IMR-90 (cell line): ENCODE measurements around the gene GRIK5. TPM values are rescaled to one million over a fixed set of nuclear protein-coding genes. Genes with fewer than 3 reads are reported as not detected.

Experiments
- ATAC-seq: fragments of 200-7000 bp; cut with Tn5 transposase; 2 replicates; pipeline ENCODE4 v1.9.1; 2020; ENCODE audit warnings: low read depth, mild to moderate bottlenecking, moderate library complexity
- BruUV-seq: library from RNA; stranded (reverse); fragments of 400-500 nt; replicated peaks from 2 replicates; lab custom pipeline; 2021; lab: Mats Ljungman, UMichigan
- CTCF ChIA-PET: fragments of 300-600 bp; formaldehyde crosslinking; extraction: SDS; loops from one replicate; lab custom pipeline; 2021; ENCODE audit warnings: antibody characterized with exemption; lab: Yijun Ruan, JAX
- POLR2A ChIA-PET: fragments of 300-600 bp; sonication (Branson Sonifier 250); formaldehyde crosslinking; loops from one replicate; lab custom pipeline; 2022; ENCODE audit warnings: antibody characterized with exemption; ENCODE audit not compliant: unreplicated experiment; lab: Charles Lee
- DNase-seq: peaks from one replicate; pipeline ENCODE4 v3.0.0; 2013
- H2AFZ ChIP-seq: replicated peaks from 2 replicates; pipeline ENCODE3; 2013; ENCODE audit warnings: low read length, mild to moderate bottlenecking; ENCODE audit not compliant: poor library complexity
- H2AK5ac ChIP-seq: 2 replicates; pipeline ENCODE4 v1.6.1; 2013; ENCODE audit warnings: low read depth, low read length, inconsistent platforms
- H2AK9ac ChIP-seq: replicated peaks from 2 replicates; pipeline ENCODE3; 2013; ENCODE audit warnings: mild to moderate bottlenecking, low read depth, low read length, moderate library complexity; ENCODE audit not compliant: poor library complexity
- H2BK120ac ChIP-seq: 2 replicates; pipeline ENCODE4 v1.6.1; 2013; ENCODE audit warnings: low read depth, low read length, inconsistent platforms
- H2BK15ac ChIP-seq: 3 replicates; pipeline ENCODE4 v1.6.1; 2013; ENCODE audit warnings: low read depth, low read length, inconsistent platforms
- H2BK20ac ChIP-seq: 2 replicates; pipeline ENCODE4 v1.6.1; 2013; ENCODE audit warnings: low read depth, mild to moderate bottlenecking, inconsistent platforms, low read length, moderate library complexity
- H2BK5ac ChIP-seq: 2 replicates; pipeline ENCODE4 v1.6.1; 2013; ENCODE audit warnings: mild to moderate bottlenecking, low read depth, low read length, inconsistent platforms; ENCODE audit not compliant: poor library complexity, severe bottlenecking
- H3K14ac ChIP-seq: replicated peaks from 2 replicates; pipeline ENCODE4 v1.6.1; 2013; ENCODE audit warnings: low read depth, low read length, inconsistent platforms
- H3K18ac ChIP-seq: 2 replicates; pipeline ENCODE4 v1.6.1; 2013; ENCODE audit warnings: low read depth, low read length, control low read depth
- H3K23ac ChIP-seq: 2 replicates; pipeline ENCODE4 v1.6.1; 2013; ENCODE audit warnings: low read depth, low read length, inconsistent platforms
- H3K27ac ChIP-seq: 2 replicates; pipeline ENCODE4 v1.5.1; 2013; ENCODE audit warnings: mild to moderate bottlenecking, control low read depth, low read length; ENCODE audit not compliant: insufficient read depth
- H3K27me3 ChIP-seq: 2 replicates; pipeline ENCODE4 v1.6.1; 2013; ENCODE audit warnings: low read length; ENCODE audit not compliant: control insufficient read depth, insufficient read depth
- H3K36me3 ChIP-seq: 2 replicates; pipeline ENCODE4 v1.6.1; 2013; ENCODE audit warnings: low read length, mixed read lengths; ENCODE audit not compliant: control insufficient read depth, insufficient read depth
- H3K4ac ChIP-seq: 2 replicates; pipeline ENCODE4 v1.6.1; 2013; ENCODE audit warnings: low read depth, low read length, inconsistent platforms
- H3K4me1 ChIP-seq: 2 replicates; pipeline ENCODE4 v1.6.1; 2013; ENCODE audit warnings: low read length, mixed read lengths; ENCODE audit not compliant: control insufficient read depth, insufficient read depth
- H3K4me2 ChIP-seq: 2 replicates; pipeline ENCODE4 v1.6.1; 2013; ENCODE audit warnings: low read depth, mild to moderate bottlenecking, control low read depth, low read length, moderate library complexity
- H3K4me3 ChIP-seq: 2 replicates; pipeline ENCODE4 v1.5.1; 2013; ENCODE audit warnings: low read depth, mild to moderate bottlenecking, control low read depth, low read length, moderate library complexity; ENCODE audit not compliant: insufficient read depth
- H3K56ac ChIP-seq: 2 replicates; pipeline ENCODE4 v1.6.1; 2013; ENCODE audit warnings: low read length, inconsistent platforms; ENCODE audit not compliant: insufficient read depth; ENCODE audit errors: extremely low read depth
- H3K79me1 ChIP-seq, 2 experiments: 2 replicates each; pipeline ENCODE4 v1.6.1; 2013; ENCODE audit warnings: low read length in 2 of 2, inconsistent platforms in 1 of 2, low read depth in 1 of 2
- H3K9ac ChIP-seq: 2 replicates; pipeline ENCODE4 v1.6.1; 2013; ENCODE audit warnings: low read depth, low read length, control low read depth
- H3K9me1 ChIP-seq: 2 replicates; pipeline ENCODE4 v1.6.1; 2013; ENCODE audit warnings: low read length, inconsistent platforms; ENCODE audit not compliant: insufficient read depth
- H3K9me3 ChIP-seq: 2 replicates; pipeline ENCODE4 v1.6.1; 2013; ENCODE audit warnings: low read length; ENCODE audit not compliant: control insufficient read depth, insufficient read depth
- H4K20me1 ChIP-seq: 2 replicates; pipeline ENCODE4 v1.6.1; 2013; ENCODE audit warnings: low read length, inconsistent platforms; ENCODE audit not compliant: insufficient read depth
- H4K5ac ChIP-seq: 2 replicates; pipeline ENCODE4 v1.6.1; 2013; ENCODE audit warnings: mild to moderate bottlenecking, low read depth, low read length, control low read depth
- H4K8ac ChIP-seq, 2 experiments: 2 replicates each; pipeline ENCODE4 v1.6.1; 2013; ENCODE audit warnings: low read depth in 2 of 2, low read length in 2 of 2, control low read depth in 1 of 2, inconsistent platforms in 1 of 2
- H4K91ac ChIP-seq: 2 replicates; pipeline ENCODE4 v1.6.1; 2013; ENCODE audit warnings: low read depth, low read length, inconsistent platforms; ENCODE audit not compliant: insufficient read depth
- BHLHE40 ChIP-seq: fragments of 150-350 bp; IDR thresholded peaks from 2 replicates; pipeline ENCODE4 v1.6.1; 2016; ENCODE audit warnings: mild to moderate bottlenecking, low read depth, low read length
- CEBPB ChIP-seq: IDR thresholded peaks from 2 replicates; pipeline ENCODE4 v1.6.1; 2012; ENCODE audit warnings: low read depth, low read length, improper control_type of control experiment
- CHD1 ChIP-seq: IDR thresholded peaks from 2 replicates; pipeline ENCODE4 v1.6.1; 2012; ENCODE audit warnings: low read depth, low read length, improper control_type of control experiment
- FOS ChIP-seq: fragments of 150-350 bp; IDR thresholded peaks from 2 replicates; pipeline ENCODE4 v1.6.1; 2016; ENCODE audit warnings: low read depth, low read length
- MAFK ChIP-seq: IDR thresholded peaks from 2 replicates; pipeline ENCODE4 v1.6.1; 2012; ENCODE audit warnings: low read depth, low read length, improper control_type of control experiment
- MAZ ChIP-seq: IDR thresholded peaks from 2 replicates; pipeline ENCODE4 v1.6.1; 2012; ENCODE audit warnings: low read depth, mild to moderate bottlenecking, low read length, improper control_type of control experiment, moderate library complexity, borderline replicate concordance
- MXI1 ChIP-seq: IDR thresholded peaks from 2 replicates; pipeline ENCODE4 v1.6.1; 2012; ENCODE audit warnings: low read depth, mild to moderate bottlenecking, low read length, moderate library complexity, borderline replicate concordance
- NFE2L2 ChIP-seq: fragments of 150-350 bp; IDR thresholded peaks from 2 replicates; pipeline ENCODE4 v1.6.1; 2016; ENCODE audit warnings: low read depth, mild to moderate bottlenecking, low read length
- POLR2A ChIP-seq: IDR thresholded peaks from 2 replicates; pipeline ENCODE4 v1.6.1; 2012; ENCODE audit warnings: mild to moderate bottlenecking, low read depth, low read length
- RAD21 ChIP-seq: IDR thresholded peaks from 2 replicates; pipeline ENCODE4 v1.6.1; 2012; ENCODE audit warnings: low read length, improper control_type of control experiment
- RCOR1 ChIP-seq: IDR thresholded peaks from 2 replicates; pipeline ENCODE4 v1.6.1; 2012; ENCODE audit warnings: mild to moderate bottlenecking, low read length, improper control_type of control experiment; ENCODE audit not compliant: insufficient replicate concordance
- RFX5 ChIP-seq: IDR thresholded peaks from 2 replicates; pipeline ENCODE4 v1.8.0; 2012; ENCODE audit warnings: low read depth, mild to moderate bottlenecking, low read length, moderate library complexity
- SMC3 ChIP-seq: fragments of 150-350 bp; IDR thresholded peaks from 2 replicates; pipeline ENCODE4 v1.6.1; 2016; ENCODE audit warnings: low read depth, mild to moderate bottlenecking, antibody characterized with exemption, low read length, moderate library complexity
- WGBS, 2 experiments: methylation state at CpG; one replicate each; pipeline versions ENCODE4 v1.1.5 to v1.1.7; 2013; ENCODE audit warnings: missing lambda C conversion rate in 2 of 2; ENCODE audit not compliant: insufficient read length in 1 of 2; ENCODE audit errors: extremely low coverage in 2 of 2; 5-methylcytosine and 5-hydroxymethylcytosine counted together
- dilution Hi-C: fragments of 300-500 bp; cut with HindIII; formaldehyde crosslinking; loops from one replicate; pipeline ENCODE4 v1.14.3; 2018; ENCODE audit warnings: low sequenced_read_pairs; ENCODE audit not compliant: unreplicated experiment
- in situ Hi-C: fragments of 300-500 bp; cut with MboI; formaldehyde crosslinking; loops from 3 replicates; pipeline ENCODE4 v1.14.3; 2019; ENCODE audit warnings: low sequenced_read_pairs, inconsistent platforms, mixed read lengths
- intact Hi-C: fragments of 100-400 bp; cut with micrococcal nuclease; formaldehyde crosslinking; loops from 2 replicates; pipeline ENCODE4 v1.10.0; 2022
- polyA plus RNA-seq, 3 experiments: library from polyadenylated mRNA; depleted of rRNA; stranded (reverse); fragments of >200 nt; gene quantifications; 2 replicates each; pipeline ENCODE4 v1.2.3, GENCODE V29; 2012; ENCODE audit warnings: low replicate concordance in 1 of 3
- total RNA-seq: library from RNA; depleted of rRNA; stranded (reverse); fragments of >200 nt; gene quantifications from 2 replicates; pipeline ENCODE4 v1.2.3, GENCODE V29; 2012
- TF ChIP-seq, protein P1 (sequence below): fragments of 150-350 bp; IDR thresholded peaks from 2 replicates; pipeline ENCODE4 v1.6.1; 2016; ENCODE audit warnings: low read depth, mild to moderate bottlenecking, low read length, moderate library complexity, borderline replicate concordance
- TF ChIP-seq, protein P2 (sequence below): fragments of 150-350 bp; IDR thresholded peaks from 2 replicates; pipeline ENCODE4 v1.6.1; 2017; ENCODE audit warnings: mild to moderate bottlenecking, antibody characterized with exemption, low read length, low read depth
- TF ChIP-seq, protein P3 (sequence below): conservative IDR thresholded peaks from 2 replicates; pipeline ENCODE4 v1.5.1; 2012; ENCODE audit warnings: mild to moderate bottlenecking, low read depth, low read length, improper control_type of control experiment

Gene GRIK5
- total and polyA plus RNA-seq, 2 of the 4 experiments (the other 2 are of a cell fraction) = 0.10 TPM; not detected in 1

DNA sequence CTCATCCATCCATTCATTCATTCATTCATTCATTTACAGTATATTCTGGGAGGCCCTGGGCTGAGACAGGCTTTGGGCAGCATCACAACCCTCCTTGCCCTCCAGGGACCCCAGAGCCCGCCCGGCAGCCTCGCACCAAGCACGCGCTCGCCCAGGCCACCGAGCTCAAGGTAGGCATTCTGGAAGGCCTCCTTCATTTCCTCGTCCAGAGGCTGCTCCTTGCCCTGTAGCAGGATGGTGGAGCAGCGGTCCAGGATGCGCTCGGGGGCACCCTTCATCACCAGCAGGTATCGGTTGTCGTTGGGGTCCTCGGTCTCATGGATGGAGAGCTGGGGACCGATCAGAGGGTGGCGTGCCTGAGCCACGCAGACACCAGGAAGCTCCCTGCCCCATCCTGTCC is 91.5 kb downstream of the GRIK5 start:
- Histone ChIP-seq H3K4me1 (no peaks in the 10 kb centered on the region), H3K4ac (no peak overlapping the region), H2AFZ (no peak overlapping the region), H3K36me3 (no peaks in the 10 kb centered on the region), H4K20me1 (no peaks in the 10 kb centered on the region), H2BK15ac (no peak overlapping the region), H2BK5ac (no peak overlapping the region), H3K56ac (no peak overlapping the region), H4K5ac (no peak overlapping the region), H3K27ac (no peak overlapping the region), H2AK9ac (no peak overlapping the region), H3K23ac (no peak overlapping the region), H3K18ac (no peak overlapping the region), H3K4me3 (no peak overlapping the region), H2AK5ac (no peak overlapping the region), H2BK20ac (no peak overlapping the region), H3K9ac (no peak overlapping the region), H3K14ac (no peak overlapping the region), H4K91ac (no peak overlapping the region), H3K79me1 (no peaks in the 10 kb centered on the region), H4K8ac (no peak overlapping the region), H3K9me3 (no peaks in the 10 kb centered on the region), H3K4me2 (no peak overlapping the region), H3K27me3 (peaks cover 28% of the 10 kb centered on the region), H3K9me1 (no peaks in the 10 kb centered on the region), H2BK120ac (no peak overlapping the region)
- dilution Hi-C loops (no loop called here), in situ Hi-C loops (no loop called here), intact Hi-C loops (no loop called here)
- 75% methylated on average over 11 of the region's 17 CpGs; no CpG with 5 or more reads in 1 of the 2 experiments for WGBS, 2 experiments
- ChIA-PET POLR2A (no interaction called here), CTCF (no interaction called here)
- no peak for ATAC-seq
- DNase-seq = no peak
- no TSS peak for BruUV-seq
- TF ChIP-seq SMC3 (no peak), RFX5 (no peak), RCOR1 (no peak), MAZ (no peak), FOS (no peak), NFE2L2 (no peak), POLR2A (no peak), CEBPB (no peak), CHD1 (no peak), MXI1 (no peak), MAFK (no peak), BHLHE40 (no peak), RAD21 (no peak)
- TF ChIP-seq, protein P1, sequence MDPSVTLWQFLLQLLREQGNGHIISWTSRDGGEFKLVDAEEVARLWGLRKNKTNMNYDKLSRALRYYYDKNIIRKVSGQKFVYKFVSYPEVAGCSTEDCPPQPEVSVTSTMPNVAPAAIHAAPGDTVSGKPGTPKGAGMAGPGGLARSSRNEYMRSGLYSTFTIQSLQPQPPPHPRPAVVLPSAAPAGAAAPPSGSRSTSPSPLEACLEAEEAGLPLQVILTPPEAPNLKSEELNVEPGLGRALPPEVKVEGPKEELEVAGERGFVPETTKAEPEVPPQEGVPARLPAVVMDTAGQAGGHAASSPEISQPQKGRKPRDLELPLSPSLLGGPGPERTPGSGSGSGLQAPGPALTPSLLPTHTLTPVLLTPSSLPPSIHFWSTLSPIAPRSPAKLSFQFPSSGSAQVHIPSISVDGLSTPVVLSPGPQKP = no peak
- TF ChIP-seq, protein P2, sequence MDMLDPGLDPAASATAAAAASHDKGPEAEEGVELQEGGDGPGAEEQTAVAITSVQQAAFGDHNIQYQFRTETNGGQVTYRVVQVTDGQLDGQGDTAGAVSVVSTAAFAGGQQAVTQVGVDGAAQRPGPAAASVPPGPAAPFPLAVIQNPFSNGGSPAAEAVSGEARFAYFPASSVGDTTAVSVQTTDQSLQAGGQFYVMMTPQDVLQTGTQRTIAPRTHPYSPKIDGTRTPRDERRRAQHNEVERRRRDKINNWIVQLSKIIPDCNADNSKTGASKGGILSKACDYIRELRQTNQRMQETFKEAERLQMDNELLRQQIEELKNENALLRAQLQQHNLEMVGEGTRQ = no peak
- TF ChIP-seq, protein P3, sequence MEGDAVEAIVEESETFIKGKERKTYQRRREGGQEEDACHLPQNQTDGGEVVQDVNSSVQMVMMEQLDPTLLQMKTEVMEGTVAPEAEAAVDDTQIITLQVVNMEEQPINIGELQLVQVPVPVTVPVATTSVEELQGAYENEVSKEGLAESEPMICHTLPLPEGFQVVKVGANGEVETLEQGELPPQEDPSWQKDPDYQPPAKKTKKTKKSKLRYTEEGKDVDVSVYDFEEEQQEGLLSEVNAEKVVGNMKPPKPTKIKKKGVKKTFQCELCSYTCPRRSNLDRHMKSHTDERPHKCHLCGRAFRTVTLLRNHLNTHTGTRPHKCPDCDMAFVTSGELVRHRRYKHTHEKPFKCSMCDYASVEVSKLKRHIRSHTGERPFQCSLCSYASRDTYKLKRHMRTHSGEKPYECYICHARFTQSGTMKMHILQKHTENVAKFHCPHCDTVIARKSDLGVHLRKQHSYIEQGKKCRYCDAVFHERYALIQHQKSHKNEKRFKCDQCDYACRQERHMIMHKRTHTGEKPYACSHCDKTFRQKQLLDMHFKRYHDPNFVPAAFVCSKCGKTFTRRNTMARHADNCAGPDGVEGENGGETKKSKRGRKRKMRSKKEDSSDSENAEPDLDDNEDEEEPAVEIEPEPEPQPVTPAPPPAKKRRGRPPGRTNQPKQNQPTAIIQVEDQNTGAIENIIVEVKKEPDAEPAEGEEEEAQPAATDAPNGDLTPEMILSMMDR = no peak
